ENCODE data around the gene HOXA3.

Gene HOXA3

GRCh38 chr7:27111751-27112277, 40.6 kb downstream of the HOXA3 start:
- no peak for DNase-seq

GRCh38 chr7:27111042-27111750, 41.2 kb downstream of the HOXA3 start:
- DNase-seq = no peak

- no peak for DNase-seq
Measured at GRCh38 chr7:27110186-27111031, 42.0 kb downstream of the HOXA3 start.

- DNase-seq = no peak
Measured at GRCh38 chr7:27109466-27110185, 42.8 kb downstream of the HOXA3 start.

GRCh38 chr7:27108390-27109127, 43.8 kb downstream of the HOXA3 start:
- DNase-seq = no peak

GRCh38 chr7:27107391-27108381, 44.7 kb downstream of the HOXA3 start:
- no peak for DNase-seq

- no peak for DNase-seq
Measured at GRCh38 chr7:27106901-27107240, 45.5 kb downstream of the HOXA3 start.

GRCh38 chr7:27106181-27106900, 46.0 kb downstream of the HOXA3 start:
- no peak for DNase-seq

GRCh38 chr7:27105301-27106031, 46.9 kb downstream of the HOXA3 start:
- DNase-seq = no peak

- DNase-seq = no peak
Measured at GRCh38 chr7:27104341-27105058, 47.9 kb downstream of the HOXA3 start.

GRCh38 chr7:27103489-27104226, 48.7 kb downstream of the HOXA3 start:
- DNase-seq = no peak

GRCh38 chr7:27102581-27103442, 49.6 kb downstream of the HOXA3 start, which contains the start of gene HOXA2:
Gene HOXA2 (minus strand): TSS chr7:27102683. CDS start chr7:27102500, 183 bp downstream.
- no peak for DNase-seq

- DNase-seq = no peak
Measured at GRCh38 chr7:27101957-27102580, 50.3 kb downstream of the HOXA3 start.

- DNase-seq = no peak
Measured at GRCh38 chr7:27101171-27101956, 51.0 kb downstream of the HOXA3 start.

- DNase-seq = no peak
Measured at GRCh38 chr7:27100694-27101170, 51.7 kb downstream of the HOXA3 start.

All from activated effector memory CD4-positive, alpha-beta T cell treated with Interleukin-2 at 50 U/mL for 16 hours (primary cell).